Peyer's patch (tissue), 4 donors: ENCODE measurements around the gene JTB.

Experiments
- POLR2A ChIP-seq, 2 donors: fragments of 450-650 bp; IDR thresholded peaks; one replicate each; pipeline ENCODE4 v1.5.1; 2017; ENCODE audit warnings: antibody characterized with exemption in 2 of 2, mild to moderate bottlenecking in 2 of 2, moderate library complexity in 2 of 2
- TF ChIP-seq, protein P1 (sequence below), 6 experiments: fragments of 450-650 bp in 4 of 6; fragments of 200-600 bp in 2 of 6; sonication (generic) in 1 of 6; IDR thresholded peaks; one replicate each; pipeline ENCODE4 v1.5.1; 2017 to 2019; ENCODE audit warnings: antibody characterized with exemption in 6 of 6, mild to moderate bottlenecking in 3 of 6, moderate library complexity in 1 of 6

DNA sequence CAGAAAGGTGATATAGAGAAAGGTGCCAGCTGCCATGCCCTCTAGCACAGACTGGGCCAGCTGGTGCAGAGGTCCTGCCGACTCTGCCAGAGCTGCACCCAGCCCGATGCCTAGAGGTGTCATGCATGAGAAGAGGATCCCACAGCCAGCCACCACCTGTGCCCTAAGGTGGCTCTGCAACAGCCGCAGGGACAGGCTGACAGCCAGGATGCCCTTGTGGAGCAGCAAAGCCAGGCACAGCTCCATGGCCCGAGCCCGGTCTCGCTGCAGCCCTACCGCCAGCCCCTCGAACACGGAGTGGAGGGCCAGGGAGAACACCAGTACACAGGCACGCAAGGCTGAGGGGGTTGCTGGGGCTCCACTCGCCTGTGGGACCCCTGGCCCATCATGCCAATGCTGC lies 17.3 kb downstream of the JTB start:
- TF ChIP-seq, protein P1, sequence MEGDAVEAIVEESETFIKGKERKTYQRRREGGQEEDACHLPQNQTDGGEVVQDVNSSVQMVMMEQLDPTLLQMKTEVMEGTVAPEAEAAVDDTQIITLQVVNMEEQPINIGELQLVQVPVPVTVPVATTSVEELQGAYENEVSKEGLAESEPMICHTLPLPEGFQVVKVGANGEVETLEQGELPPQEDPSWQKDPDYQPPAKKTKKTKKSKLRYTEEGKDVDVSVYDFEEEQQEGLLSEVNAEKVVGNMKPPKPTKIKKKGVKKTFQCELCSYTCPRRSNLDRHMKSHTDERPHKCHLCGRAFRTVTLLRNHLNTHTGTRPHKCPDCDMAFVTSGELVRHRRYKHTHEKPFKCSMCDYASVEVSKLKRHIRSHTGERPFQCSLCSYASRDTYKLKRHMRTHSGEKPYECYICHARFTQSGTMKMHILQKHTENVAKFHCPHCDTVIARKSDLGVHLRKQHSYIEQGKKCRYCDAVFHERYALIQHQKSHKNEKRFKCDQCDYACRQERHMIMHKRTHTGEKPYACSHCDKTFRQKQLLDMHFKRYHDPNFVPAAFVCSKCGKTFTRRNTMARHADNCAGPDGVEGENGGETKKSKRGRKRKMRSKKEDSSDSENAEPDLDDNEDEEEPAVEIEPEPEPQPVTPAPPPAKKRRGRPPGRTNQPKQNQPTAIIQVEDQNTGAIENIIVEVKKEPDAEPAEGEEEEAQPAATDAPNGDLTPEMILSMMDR (IDR thresholded peaks at IDR 0.05), result no peak
- TF ChIP-seq POLR2A (IDR thresholded peaks at IDR 0.05), result no peak
